ENCODE measurements around the gene CAMK2A. TPM values are rescaled to one million over a fixed set of nuclear protein-coding genes. Genes with fewer than 3 reads are reported as not detected.

CAMK2A gene
- polyA plus RNA-seq, 1 of the 3 experiments (the other 2 are of a cell fraction), result 0.10 TPM

- POLR2A ChIA-PET, result no interaction called here
- no peaks in the 10 kb centered on the region for H3K9me2 ChIP-seq
- no peak overlapping the region for H3K27ac ChIP-seq (ENCODE audit: low read depth in 2 of 2, low read length in 1 of 2)
These were observed 22.9 kb upstream of the CAMK2A start for GRCh38 chr5:150312518-150312917.

GRCh38 chr5:150311015-150311692, 21.6 kb upstream of the CAMK2A start:
- H3K9me2 ChIP-seq, result no peaks in the 10 kb centered on the region
- DNase-seq, result no peak
- POLR2A ChIA-PET, result no interaction called here
- no peak overlapping the region for H3K4me3 ChIP-seq (ENCODE audit: low read depth in 2 of 2, low read length in 1 of 2)
- peaks cover 6% of the 10 kb centered on the region for H3F3A ChIP-seq (replicated peaks; ENCODE audit: insufficient read depth)
- H3K27ac ChIP-seq (ENCODE audit: low read depth in 2 of 2, low read length in 1 of 2), result no peak overlapping the region
- no peak for TF ChIP-seq EP300 (IDR thresholded peaks at IDR 0.05; ENCODE audit: borderline replicate concordance in 1 of 2, low read depth in 1 of 2, low read length in 1 of 2)
- TF ChIP-seq TAF1 (IDR thresholded peaks at IDR 0.05; ENCODE audit: borderline replicate concordance, low read depth, low read length), result no peak
- no peak for TF ChIP-seq POLR2AphosphoS5 (IDR thresholded peaks at IDR 0.05; ENCODE audit: low read depth, low read length)
- TF ChIP-seq MXI1 (IDR thresholded peaks at IDR 0.05; ENCODE audit: low read depth, low read length), result no peak
- no peak for TF ChIP-seq CHD2 (IDR thresholded peaks at IDR 0.05; ENCODE audit: low read length, partially characterized antibody)
- TF ChIP-seq EZH2phosphoT487 (IDR thresholded peaks at IDR 0.05; ENCODE audit: borderline replicate concordance, low read depth), result no peak
- TF ChIP-seq TEAD4 (IDR thresholded peaks at IDR 0.05; ENCODE audit: borderline replicate concordance, insufficient read depth), result no peak
- TF ChIP-seq ELF1 (IDR thresholded peaks at IDR 0.05), result no peak
- no peak for TF ChIP-seq MEF2A (IDR thresholded peaks at IDR 0.05; ENCODE audit: borderline replicate concordance, low read depth)
- no peak overlapping the region for H3K4me2 ChIP-seq
- no peak overlapping the region for H3K9ac ChIP-seq
- WGBS (ENCODE audit: low lambda C conversion rate), result 94% methylated on average over 4 of the region's 7 CpGs
- no peaks in the 10 kb centered on the region for H3K79me2 ChIP-seq (ENCODE audit: insufficient read depth)
- no peak overlapping the region for H2AFZ ChIP-seq (ENCODE audit: low read depth)
- H3K27me3 ChIP-seq (ENCODE audit: insufficient read depth), result no peaks in the 10 kb centered on the region
- H3K9me3 ChIP-seq, result no peaks in the 10 kb centered on the region
- no peaks in the 10 kb centered on the region for H3K36me3 ChIP-seq (replicated peaks in 1 of 2; ENCODE audit: control insufficient read depth in 1 of 2, insufficient read depth in 2 of 2, low read length in 1 of 2)
- CTCF ChIA-PET, result interaction anchor here (0.9 to 1.8 kb wide), 2 partner anchors 11 to 40 kb away, joined by 3 to 4 read pairs; no protein-coding TSS in a partner anchor
- H4K20me1 ChIP-seq (ENCODE audit: insufficient read depth), result no peaks in the 10 kb centered on the region
- peaks cover 10 to 13% of the 10 kb centered on the region in 2 experiments; a peak in 2 of 4 replicates for H3K4me1 ChIP-seq (ENCODE audit: control insufficient read depth in 1 of 2, insufficient read depth in 2 of 2, low read depth in 1 of 2, low read length in 1 of 2)

More at GRCh38 chr5:150312518-150312917, 22.9 kb upstream of the CAMK2A start:
- Histone ChIP-seq H4K20me1 (ENCODE audit: insufficient read depth) (no peaks in the 10 kb centered on the region), H3K79me2 (ENCODE audit: insufficient read depth) (no peaks in the 10 kb centered on the region), H2AFZ (ENCODE audit: low read depth) (no peak overlapping the region), H3F3A (replicated peaks; ENCODE audit: insufficient read depth) (peaks cover 13% of the 10 kb centered on the region), H3K4me2 (no peak overlapping the region), H3K4me3 (ENCODE audit: low read depth in 2 of 2, low read length in 1 of 2) (no peak overlapping the region), H3K9ac (no peak overlapping the region), H3K9me3 (no peaks in the 10 kb centered on the region), H3K36me3 (replicated peaks in 1 of 2; ENCODE audit: control insufficient read depth in 1 of 2, insufficient read depth in 2 of 2, low read length in 1 of 2) (no peaks in the 10 kb centered on the region), H3K4me1 (ENCODE audit: control insufficient read depth in 1 of 2, insufficient read depth in 2 of 2, low read depth in 1 of 2, low read length in 1 of 2) (peaks cover 9 to 23% of the 10 kb centered on the region in 2 experiments), H3K27me3 (ENCODE audit: insufficient read depth) (no peaks in the 10 kb centered on the region)
- WGBS (ENCODE audit: low lambda C conversion rate), result 95% methylated on average over 6 of the region's 6 CpGs
- no peak for DNase-seq
- CTCF ChIA-PET, result interaction anchor here (1.0 kb wide), 1 partner anchor 12 kb away, joined by 4 read pairs; no protein-coding TSS in a partner anchor
- TF ChIP-seq RAD21 (IDR thresholded peaks at IDR 0.05; ENCODE audit: low read length) (no peak), NRF1 (IDR thresholded peaks at IDR 0.05; ENCODE audit: low read depth, low read length) (no peak), TCF12 (IDR thresholded peaks at IDR 0.05) (no peak), MXI1 (IDR thresholded peaks at IDR 0.05; ENCODE audit: low read depth, low read length) (no peak)

- Histone ChIP-seq H3K4me3 (ENCODE audit: low read depth in 2 of 2, low read length in 1 of 2) (no peak overlapping the region), H3K36me3 (replicated peaks in 1 of 2; ENCODE audit: control insufficient read depth in 1 of 2, insufficient read depth in 2 of 2, low read length in 1 of 2) (no peaks in the 10 kb centered on the region), H3K4me1 (ENCODE audit: control insufficient read depth in 1 of 2, insufficient read depth in 2 of 2, low read depth in 1 of 2, low read length in 1 of 2) (peaks cover 16 to 19% of the 10 kb centered on the region in 2 experiments; a peak in 2 of 4 replicates), H3K9me2 (no peaks in the 10 kb centered on the region), H3F3A (replicated peaks; ENCODE audit: insufficient read depth) (peaks cover 3% of the 10 kb centered on the region), H3K9ac (no peak overlapping the region), H3K79me2 (ENCODE audit: insufficient read depth) (no peaks in the 10 kb centered on the region), H3K4me2 (no peak overlapping the region), H3K9me3 (no peaks in the 10 kb centered on the region), H2AFZ (ENCODE audit: low read depth) (no peak overlapping the region), H3K27ac (ENCODE audit: low read depth in 2 of 2, low read length in 1 of 2) (no peak overlapping the region), H3K27me3 (ENCODE audit: insufficient read depth) (no peaks in the 10 kb centered on the region), H4K20me1 (ENCODE audit: insufficient read depth) (no peaks in the 10 kb centered on the region)
- WGBS (ENCODE audit: low lambda C conversion rate), result 88% methylated on average over 5 of the region's 5 CpGs
- ChIA-PET CTCF (interaction anchor here (0.9 to 1.8 kb wide), 2 partner anchors 10 to 41 kb away, joined by 3 to 4 read pairs; no protein-coding TSS in a partner anchor), POLR2A (no interaction called here)
- no peak for DNase-seq
- TF ChIP-seq SIN3A (IDR thresholded peaks at IDR 0.05; ENCODE audit: borderline replicate concordance, low read depth, low read length), result no peak
- no peak for TF ChIP-seq CTCF (IDR thresholded peaks at IDR 0.05)
- TF ChIP-seq FOSL2 (IDR thresholded peaks at IDR 0.05; ENCODE audit: borderline replicate concordance, low read depth), result no peak
- TF ChIP-seq RCOR1 (IDR thresholded peaks at IDR 0.05; ENCODE audit: low read length), result no peak
- TF ChIP-seq POLR2AphosphoS5 (IDR thresholded peaks at IDR 0.05; ENCODE audit: low read depth, low read length), result no peak
- no peak for TF ChIP-seq EP300 (IDR thresholded peaks at IDR 0.05; ENCODE audit: borderline replicate concordance in 1 of 2, low read depth in 1 of 2, low read length in 1 of 2)
- no peak for TF ChIP-seq GATA2 (CRISPR knock-in tag; IDR thresholded peaks at IDR 0.05)
- no peak for TF ChIP-seq IRF3 (IDR thresholded peaks at IDR 0.05; ENCODE audit: low read depth, low read length)
- TF ChIP-seq RAD21 (IDR thresholded peaks at IDR 0.05; ENCODE audit: low read length), result no peak
- TF ChIP-seq TEAD4 (IDR thresholded peaks at IDR 0.05; ENCODE audit: borderline replicate concordance, insufficient read depth), result no peak
These were observed 20.7 kb upstream of the CAMK2A start for GRCh38 chr5:150310246-150310645.
